Heart left ventricle (tissue), 13 donors: ENCODE measurements around the gene P2RX6.

Experiments used
- POLR2A ChIP-seq, 2 donors: fragments of 450-650 bp; IDR thresholded peaks; one replicate each; pipeline ENCODE4 v1.6.1; 2017; ENCODE audit warnings: antibody characterized with exemption in 2 of 2, mild to moderate bottlenecking in 2 of 2, moderate library complexity in 2 of 2
- TF ChIP-seq, protein P1 (sequence below), 12 donors: fragments of 200-600 bp; sonication (generic) in 4 of 12; IDR thresholded peaks; one replicate each; pipeline versions ENCODE4 v1.5.0 to v1.8.0; 2018 to 2022; ENCODE audit warnings: antibody characterized with exemption in 12 of 12, mild to moderate bottlenecking in 5 of 12
- donor health status: ischemic (EF 13 %, LVEDD 7.1; RV severe dilation, severe dysfunction).
- donor health status: DM: no; HTN: yes; CAD: no.
- donor health status: DM: no; HTN: no; CAD: no.
- donor health status: ischemic (EF 25% LVEDD 6.9; RV normal size, moderate dysfunction).
- donor health status: ischemic (EF 25% LVEDD 5.7; RV mildly dilated, moderate dysfunction).
- donor health status: ischemic (EF 35%, LVEDD 5.7; RV mildly dilated, moderate dysfunction).
- donor health status: nonischemic (EF 11% LVEDD 7.7; RV severe dilation, severe dysfunction).
- donor health status: DM: yes; HTN: yes; CAD: no.
- donor health status: PGD.
- donor health status: ischemic (EF 29% LVEDD 5.4; RV normal size, mild dysfunction).
- donor health status: nonischemic (EF 23%, LVEDD 6.1; RV moderate dilation, normal function).

DNA sequence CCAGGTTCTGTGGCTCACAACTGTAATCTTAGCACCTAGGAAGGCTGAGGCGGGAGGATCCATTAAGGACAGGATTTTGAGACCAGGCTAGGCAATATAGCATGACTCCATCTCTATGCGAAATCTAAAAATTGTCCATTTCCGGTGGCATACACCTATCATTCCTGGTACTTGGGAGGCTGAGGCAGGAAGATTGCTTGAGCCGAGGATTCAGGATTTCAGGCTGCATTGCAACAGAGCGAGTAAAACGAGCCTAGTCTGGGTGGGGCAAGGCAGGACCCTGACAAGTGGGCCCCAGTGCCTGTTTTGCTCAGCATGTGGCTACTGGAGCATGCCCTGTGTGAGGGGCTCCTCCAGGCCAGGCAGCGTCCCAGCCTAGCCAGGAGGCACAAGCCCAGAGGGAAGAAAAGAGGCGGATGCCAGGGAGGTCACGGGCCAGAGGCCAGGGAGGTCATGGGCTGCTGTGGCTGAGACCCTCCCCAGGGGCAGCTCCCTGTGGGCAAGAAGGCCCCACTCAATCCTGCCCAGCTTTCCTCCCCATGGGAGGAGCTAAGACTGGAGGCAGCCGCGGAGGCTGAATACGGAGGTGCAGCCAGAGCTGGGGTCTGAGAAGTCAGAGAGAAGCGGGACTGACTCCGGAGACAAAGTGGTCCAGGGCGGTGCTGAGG lies 39.2 kb downstream of the P2RX6 start:
- TF ChIP-seq, protein P1, sequence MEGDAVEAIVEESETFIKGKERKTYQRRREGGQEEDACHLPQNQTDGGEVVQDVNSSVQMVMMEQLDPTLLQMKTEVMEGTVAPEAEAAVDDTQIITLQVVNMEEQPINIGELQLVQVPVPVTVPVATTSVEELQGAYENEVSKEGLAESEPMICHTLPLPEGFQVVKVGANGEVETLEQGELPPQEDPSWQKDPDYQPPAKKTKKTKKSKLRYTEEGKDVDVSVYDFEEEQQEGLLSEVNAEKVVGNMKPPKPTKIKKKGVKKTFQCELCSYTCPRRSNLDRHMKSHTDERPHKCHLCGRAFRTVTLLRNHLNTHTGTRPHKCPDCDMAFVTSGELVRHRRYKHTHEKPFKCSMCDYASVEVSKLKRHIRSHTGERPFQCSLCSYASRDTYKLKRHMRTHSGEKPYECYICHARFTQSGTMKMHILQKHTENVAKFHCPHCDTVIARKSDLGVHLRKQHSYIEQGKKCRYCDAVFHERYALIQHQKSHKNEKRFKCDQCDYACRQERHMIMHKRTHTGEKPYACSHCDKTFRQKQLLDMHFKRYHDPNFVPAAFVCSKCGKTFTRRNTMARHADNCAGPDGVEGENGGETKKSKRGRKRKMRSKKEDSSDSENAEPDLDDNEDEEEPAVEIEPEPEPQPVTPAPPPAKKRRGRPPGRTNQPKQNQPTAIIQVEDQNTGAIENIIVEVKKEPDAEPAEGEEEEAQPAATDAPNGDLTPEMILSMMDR (IDR thresholded peaks at IDR 0.05), result no peak
- TF ChIP-seq POLR2A (IDR thresholded peaks at IDR 0.05), result no peak
